Neuronal stem cell (in vitro differentiated cells): ENCODE data around the gene TSPAN8.
"Not testable (repeated sequence)": the region's sequence is repeated elsewhere in the genome, so short reads cannot be mapped to it uniquely, and the experiment has no call there.

Experiments used
- DNase-seq: peaks from one replicate; pipeline ENCODE4 v3.0.0-alpha.2; 2013; ENCODE audit warnings: low spot score
- H2AFZ ChIP-seq: one replicate; pipeline ENCODE4 v1.6.1; 2013; ENCODE audit warnings: mild to moderate bottlenecking, low read length, inconsistent platforms
- H2AK5ac ChIP-seq: 2 replicates; pipeline ENCODE4 v1.6.1; 2013; ENCODE audit warnings: low read depth, mild to moderate bottlenecking, inconsistent platforms, low read length, moderate library complexity, mixed read lengths
- H2BK120ac ChIP-seq: 2 replicates; pipeline ENCODE4 v1.6.1; 2013; ENCODE audit warnings: low read depth, mild to moderate bottlenecking, inconsistent platforms, low read length, moderate library complexity, mixed read lengths
- H2BK12ac ChIP-seq: one replicate; pipeline ENCODE4 v1.6.1; 2013; ENCODE audit warnings: low read length, inconsistent platforms
- H2BK15ac ChIP-seq: 2 replicates; pipeline ENCODE4 v1.6.1; 2013; ENCODE audit warnings: mild to moderate bottlenecking, low read length, inconsistent platforms, mixed read lengths
- H2BK5ac ChIP-seq: one replicate; pipeline ENCODE4 v1.6.1; 2013; ENCODE audit warnings: inconsistent platforms, mild to moderate bottlenecking, low read length, moderate library complexity
- H3K14ac ChIP-seq: one replicate; pipeline ENCODE4 v1.6.1; 2013; ENCODE audit warnings: low read length, inconsistent platforms
- H3K18ac ChIP-seq: 2 replicates; pipeline ENCODE4 v1.6.1; 2013; ENCODE audit warnings: low read length, inconsistent platforms
- H3K23ac ChIP-seq: 2 replicates; pipeline ENCODE4 v1.6.1; 2013; ENCODE audit warnings: low read depth, mild to moderate bottlenecking, mixed read lengths, low read length, inconsistent platforms; ENCODE audit not compliant: poor library complexity
- H3K27ac ChIP-seq: replicated peaks from 3 replicates; pipeline ENCODE4 v1.5.1; 2013; ENCODE audit warnings: low read length, inconsistent platforms
- H3K27me3 ChIP-seq, 3 experiments: 2 replicates each; pipeline ENCODE4 v1.6.1; 2013; ENCODE audit warnings: low read length in 3 of 3, mild to moderate bottlenecking in 2 of 3, inconsistent platforms in 1 of 3, low read depth in 1 of 3, mixed read lengths in 1 of 3, moderate library complexity in 1 of 3; ENCODE audit not compliant: control insufficient read depth in 3 of 3, insufficient read depth in 3 of 3
- H3K36me3 ChIP-seq, 2 donors: replicated peaks in 1 of 2; 2 replicates each; pipeline ENCODE4 v1.6.1; 2013; ENCODE audit warnings: low read length in 2 of 2; ENCODE audit not compliant: control insufficient read depth in 2 of 2, insufficient read depth in 2 of 2
- H3K4ac ChIP-seq: 2 replicates; pipeline ENCODE4 v1.6.1; 2013; ENCODE audit warnings: inconsistent platforms, mild to moderate bottlenecking, low read length, moderate library complexity
- H3K4me1 ChIP-seq, 2 donors: 1 replicate in 1 of 2; 2 replicates in 1 of 2; pipeline ENCODE4 v1.6.1; 2013; ENCODE audit warnings: low read length in 2 of 2, low read depth in 1 of 2; ENCODE audit not compliant: control insufficient read depth in 2 of 2, insufficient read depth in 1 of 2
- H3K4me2 ChIP-seq: one replicate; pipeline ENCODE4 v1.6.1; 2013; ENCODE audit warnings: mild to moderate bottlenecking, low read length, inconsistent platforms; ENCODE audit not compliant: insufficient read depth, poor library complexity, severe bottlenecking
- H3K4me3 ChIP-seq, 2 donors: 2 replicates each; pipeline ENCODE4 v1.5.1; 2013; ENCODE audit warnings: low read length in 2 of 2, mild to moderate bottlenecking in 2 of 2, inconsistent platforms in 1 of 2, moderate library complexity in 1 of 2
- H3K79me1 ChIP-seq: one replicate; pipeline ENCODE4 v1.6.1; 2013; ENCODE audit warnings: low read depth, mild to moderate bottlenecking, inconsistent platforms, low read length, moderate library complexity
- H3K9ac ChIP-seq: one replicate; pipeline ENCODE4 v1.6.1; 2013; ENCODE audit warnings: mild to moderate bottlenecking, low read depth, low read length, inconsistent platforms; ENCODE audit not compliant: poor library complexity
- H3K9me3 ChIP-seq, 2 donors: replicated peaks in 1 of 2; 2 replicates each; pipeline versions ENCODE3 to v1.6.1; 2013; ENCODE audit warnings: low read length in 2 of 2, mild to moderate bottlenecking in 2 of 2, inconsistent platforms in 1 of 2, low read depth in 1 of 2, mixed read lengths in 1 of 2, moderate library complexity in 1 of 2; ENCODE audit not compliant: control insufficient read depth in 2 of 2, insufficient read depth in 1 of 2
- H4K8ac ChIP-seq: one replicate; pipeline ENCODE4 v1.6.1; 2013; ENCODE audit warnings: low read depth, mild to moderate bottlenecking, inconsistent platforms, low read length, moderate library complexity
- H4K91ac ChIP-seq: one replicate; pipeline ENCODE4 v1.6.1; 2013; ENCODE audit warnings: low read length, low read depth, mild to moderate bottlenecking, inconsistent platforms; ENCODE audit not compliant: poor library complexity
- WGBS, 2 donors: extraction: QIAGEN DNeasy Blood & Tissue Kit; methylation state at CpG; one replicate each; pipeline ENCODE4 v1.1.7; 2013; ENCODE audit warnings: missing lambda C conversion rate in 2 of 2, mixed read lengths in 1 of 2; ENCODE audit not compliant: insufficient read length in 2 of 2, insufficient replicate concordance in 1 of 2; ENCODE audit errors: extremely low coverage in 2 of 2; 5-methylcytosine and 5-hydroxymethylcytosine counted together

The TSPAN8 gene

DNA sequence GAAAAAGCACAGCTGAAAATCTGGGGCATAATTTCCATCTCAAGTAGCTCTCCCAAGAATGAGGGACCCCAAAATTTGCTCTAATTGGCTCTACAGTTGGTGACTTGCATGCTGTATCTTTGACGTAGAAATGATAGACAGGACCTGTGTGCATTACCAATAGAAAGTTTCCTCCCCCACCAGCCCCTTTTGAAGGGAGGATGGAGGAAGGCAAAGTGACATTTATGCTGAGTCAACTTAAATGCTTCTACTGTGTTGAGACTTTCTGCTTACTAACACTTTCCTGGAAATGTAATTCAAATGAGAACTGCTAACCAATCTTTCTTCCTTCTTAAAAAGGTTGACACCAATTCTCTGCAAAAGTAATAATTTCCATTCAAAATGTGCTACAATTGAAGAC is 31.9 kb downstream of the TSPAN8 start:
- H3K4me2 ChIP-seq, result no peak overlapping the region

DNA sequence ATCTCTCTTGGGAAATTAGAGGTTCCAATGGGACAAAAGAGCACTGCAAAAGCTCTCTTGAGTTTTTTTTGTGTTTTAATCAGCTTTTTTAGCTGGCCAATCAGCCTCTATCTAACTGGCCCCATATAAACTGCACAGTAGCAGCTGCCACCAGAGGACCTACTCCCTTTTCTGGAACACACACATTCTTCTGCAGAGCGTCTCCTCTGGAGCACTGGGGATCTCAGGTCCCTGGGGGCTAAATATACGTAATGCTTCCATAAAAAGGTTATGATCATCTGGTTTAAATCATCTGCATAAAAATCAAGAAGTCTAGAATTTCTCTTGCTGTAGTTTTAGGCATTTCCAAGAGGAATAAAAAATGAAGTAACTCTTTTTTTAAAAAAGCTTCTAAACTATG is 32.3 kb downstream of the TSPAN8 start:
- no CpG with 5 or more reads among the region's 2 CpGs for WGBS, 2 donors
- H3K36me3 ChIP-seq, result no peaks in the 10 kb centered on the region
- no peaks in the 10 kb centered on the region for H3K9me3 ChIP-seq

More for the DNA sequence above, 31.9 kb downstream of the TSPAN8 start:
- Histone ChIP-seq H2BK5ac (no peak overlapping the region), H3K9ac (no peak overlapping the region), H2AK5ac (no peak overlapping the region), H4K91ac (no peak overlapping the region), H3K27ac (no peak overlapping the region), H2BK12ac (no peak overlapping the region), H3K18ac (no peak overlapping the region), H3K23ac (no peak overlapping the region), H3K27me3 (no peaks in the 10 kb centered on the region), H2BK120ac (no peak overlapping the region), H3K4me1 (no peaks in the 10 kb centered on the region), H3K4me3 (no peak overlapping the region), H3K9me3 (no peaks in the 10 kb centered on the region), H3K14ac (no peak overlapping the region), H3K36me3 (no peaks in the 10 kb centered on the region), H3K4ac (no peak overlapping the region), H2BK15ac (no peak overlapping the region), H2AFZ (no peak overlapping the region), H4K8ac (no peak overlapping the region), H3K79me1 (no peaks in the 10 kb centered on the region)
- DNase-seq, result no peak
- WGBS, 2 donors, result no CpG with 5 or more reads among the region's 1 CpG

DNA sequence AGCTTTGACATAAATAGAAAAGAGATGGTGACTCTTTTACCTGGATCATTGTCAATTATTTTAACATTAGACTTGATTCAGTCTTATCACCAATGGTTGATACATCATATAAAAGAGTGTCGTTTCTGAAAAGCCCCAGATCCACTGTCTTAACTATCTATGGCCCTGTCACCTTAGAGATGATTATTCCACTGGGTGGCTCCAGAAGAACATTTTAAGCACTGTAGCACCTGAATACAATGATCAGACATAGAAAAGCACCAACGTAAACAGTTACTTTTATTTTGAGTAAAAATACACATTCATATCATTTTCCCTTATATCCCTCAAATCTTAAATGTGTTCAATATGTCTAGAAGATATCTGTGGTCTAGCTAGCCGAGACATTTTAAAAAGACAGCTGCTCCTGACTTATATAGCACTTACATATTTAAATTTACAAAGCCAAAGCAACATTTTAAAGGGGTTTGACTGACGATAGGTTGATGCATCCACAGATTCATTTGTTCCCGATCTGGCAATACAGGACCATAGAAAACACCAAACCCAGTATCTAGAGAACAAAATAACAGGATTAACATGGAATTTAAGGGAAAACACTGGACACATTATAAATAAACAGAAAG is 32.9 kb downstream of the TSPAN8 start:
- Histone ChIP-seq H3K4me3 (no peak overlapping the region), H3K27me3 (no peaks in the 10 kb centered on the region), H2BK15ac (no peak overlapping the region), H3K9ac (no peak overlapping the region), H3K4me2 (no peak overlapping the region), H2AK5ac (no peak overlapping the region), H3K27ac (no peak overlapping the region), H2AFZ (no peak overlapping the region), H3K4ac (no peak overlapping the region), H2BK12ac (no peak overlapping the region), H3K79me1 (no peaks in the 10 kb centered on the region), H2BK5ac (no peak overlapping the region), H4K91ac (no peak overlapping the region), H3K36me3 (no peaks in the 10 kb centered on the region), H3K18ac (no peak overlapping the region), H3K14ac (no peak overlapping the region), H3K23ac (no peak overlapping the region), H3K9me3 (no peaks in the 10 kb centered on the region), H4K8ac (no peak overlapping the region), H2BK120ac (no peak overlapping the region), H3K4me1 (no peaks in the 10 kb centered on the region)
- no peak for DNase-seq
- WGBS, 2 donors, result no CpG with 5 or more reads among the region's 5 CpGs

More for the DNA sequence above, 32.3 kb downstream of the TSPAN8 start:
- Histone ChIP-seq H4K91ac (no peak overlapping the region), H2BK5ac (no peak overlapping the region), H3K4ac (no peak overlapping the region), H4K8ac (no peak overlapping the region), H3K4me3 (no peak overlapping the region), H3K18ac (no peak overlapping the region), H2BK120ac (no peak overlapping the region), H2AFZ (no peak overlapping the region), H3K79me1 (no peaks in the 10 kb centered on the region), H2AK5ac (no peak overlapping the region), H3K27ac (no peak overlapping the region), H3K9ac (no peak overlapping the region), H3K27me3 (no peaks in the 10 kb centered on the region), H2BK15ac (no peak overlapping the region), H3K23ac (no peak overlapping the region), H3K4me2 (no peak overlapping the region), H3K14ac (no peak overlapping the region), H3K4me1 (no peaks in the 10 kb centered on the region), H2BK12ac (no peak overlapping the region)
- DNase-seq, result no peak

DNA sequence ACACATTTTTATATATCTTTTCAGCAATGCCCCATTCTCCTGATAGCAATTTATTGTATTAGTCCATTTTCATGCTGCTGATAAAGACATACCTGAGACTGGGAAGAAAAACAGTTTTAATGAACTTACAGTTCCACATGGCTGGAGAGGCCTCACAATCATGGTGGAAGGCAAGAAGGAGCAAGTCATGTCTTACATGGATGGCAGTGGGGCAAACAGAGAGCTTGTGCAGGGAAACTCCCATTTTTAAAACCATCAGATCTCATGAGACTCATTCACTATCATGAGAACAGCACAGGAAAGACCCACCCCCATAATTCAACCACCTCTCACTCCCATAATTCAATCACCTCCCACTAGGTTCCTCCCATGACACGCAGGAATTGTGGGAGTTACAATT is 44.7 kb downstream of the TSPAN8 start:
- not testable (repeated sequence) for H4K8ac ChIP-seq, H3K4me2 ChIP-seq, H2BK12ac ChIP-seq, H3K4ac ChIP-seq, H3K4me3 ChIP-seq, H4K91ac ChIP-seq, DNase-seq, H3K4me1 ChIP-seq, H3K36me3 ChIP-seq, H2BK5ac ChIP-seq, H2AK5ac ChIP-seq, H3K27ac ChIP-seq, H3K27me3 ChIP-seq, H3K18ac ChIP-seq, H2BK15ac ChIP-seq, H3K9ac ChIP-seq, H2AFZ ChIP-seq, H3K14ac ChIP-seq, H3K9me3 ChIP-seq, H3K23ac ChIP-seq, H3K79me1 ChIP-seq, H2BK120ac ChIP-seq
- no CpG with 5 or more reads among the region's 1 CpG for WGBS, 2 donors
